HG03439 (cell line): ENCODE measurements around the gene RGMA.
"Not testable (repeated sequence)": the region's sequence is repeated elsewhere in the genome, so short reads cannot be mapped to it uniquely, and the experiment has no call there.

Experiments used
- ATAC-seq: cut with Tn5 transposase; IDR thresholded peaks from one replicate; pipeline ENCODE4 v1.9.1; 2021; ENCODE audit warnings: mild to moderate bottlenecking, moderate library complexity; ENCODE audit not compliant: unreplicated experiment

The RGMA gene

DNA sequence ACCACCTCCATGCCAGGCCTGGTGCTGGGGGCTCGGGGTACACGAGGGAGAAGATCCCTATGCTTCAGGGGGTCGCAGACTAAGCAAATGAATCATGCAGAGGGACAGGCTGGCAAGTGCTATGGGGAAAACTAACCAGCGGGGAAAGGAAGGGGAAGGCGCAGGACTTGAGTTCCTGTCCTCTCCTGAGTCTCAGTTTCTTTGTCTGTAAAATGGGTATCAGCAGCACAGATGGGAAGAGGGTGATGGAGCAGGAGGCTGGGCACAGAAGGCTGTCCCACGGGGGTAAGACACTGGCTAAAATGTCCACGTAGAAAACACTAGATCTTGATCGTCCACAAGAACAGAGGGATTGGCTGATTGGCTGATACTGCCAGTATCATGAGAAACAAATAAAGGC is 39.8 kb downstream of the RGMA start:
- no peak for ATAC-seq

DNA sequence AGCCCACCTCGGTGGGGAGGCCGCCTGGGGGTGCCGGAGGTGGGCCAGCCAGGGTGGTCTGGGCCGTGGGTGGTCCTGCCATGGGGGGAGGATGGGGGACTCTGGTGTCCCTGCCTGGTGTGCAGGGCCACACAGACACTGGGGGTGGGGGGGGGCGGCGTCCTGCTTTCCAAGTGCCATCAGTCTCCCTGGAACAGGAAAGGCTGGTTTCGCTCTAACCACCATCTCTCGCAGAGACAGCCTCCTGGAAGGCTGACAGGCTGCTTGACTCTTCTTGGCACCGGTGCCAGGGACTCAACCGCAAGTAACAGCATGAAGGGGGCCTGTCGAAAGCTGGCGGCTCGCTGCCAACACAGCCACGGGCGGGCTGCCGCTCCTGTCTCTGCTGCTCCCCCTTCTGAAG is 40.3 kb downstream of the RGMA start:
- ATAC-seq: no peak

DNA sequence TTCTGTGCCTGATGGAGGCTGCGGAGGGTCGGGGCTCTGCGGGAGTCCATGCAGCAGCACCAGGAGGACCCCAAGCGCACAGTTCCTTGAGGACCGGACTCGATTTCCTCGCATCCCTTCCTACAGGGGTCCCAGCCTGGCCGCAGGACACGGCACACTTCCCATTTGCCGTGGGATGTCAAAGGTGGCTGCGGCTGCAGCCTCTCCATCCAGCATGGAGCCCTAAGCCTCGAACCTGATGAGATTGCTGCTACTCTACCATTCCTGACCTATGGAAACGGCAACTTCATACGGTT is 40.6 kb downstream of the RGMA start:
- ATAC-seq: no peak

DNA sequence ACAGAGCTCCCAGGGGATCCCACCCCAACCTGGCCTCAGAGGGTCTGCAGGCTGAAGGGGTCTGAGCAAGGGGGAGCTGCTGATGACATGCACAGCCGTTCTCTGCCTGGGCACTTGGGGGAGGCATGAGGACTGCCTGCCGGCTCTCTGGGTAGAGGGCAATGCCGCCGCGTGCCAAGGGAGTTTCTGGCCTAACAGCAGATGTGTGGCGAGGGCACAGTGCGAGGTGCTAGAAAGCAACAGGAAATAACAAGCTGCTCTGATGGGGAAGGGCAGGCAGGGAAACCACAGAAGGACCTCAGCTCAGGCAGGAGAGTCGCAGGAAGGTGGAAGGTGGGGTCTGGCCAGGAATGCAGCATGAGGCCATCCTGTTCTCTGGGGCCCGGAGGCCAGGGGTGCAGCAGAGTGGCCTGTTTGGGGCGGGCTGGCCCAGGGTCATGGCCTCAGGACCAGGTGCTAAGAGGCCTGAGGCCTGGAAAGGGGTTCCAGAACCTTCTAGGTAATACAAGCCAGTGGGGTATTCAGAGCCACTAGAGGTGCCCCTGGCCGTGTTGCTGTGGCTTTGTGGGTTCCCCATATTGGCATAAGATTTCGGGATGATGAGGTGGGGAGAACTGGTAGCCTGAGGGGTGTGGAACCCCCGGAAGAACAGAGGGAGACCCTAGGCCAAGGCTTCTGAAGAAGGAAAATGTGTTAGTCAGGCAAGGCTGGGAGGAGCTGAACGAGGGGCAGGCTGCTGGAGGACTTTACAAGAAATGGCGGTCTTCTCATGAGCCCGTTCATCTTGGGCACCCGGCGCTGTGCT is 41.2 kb downstream of the RGMA start:
- ATAC-seq: no peak

DNA sequence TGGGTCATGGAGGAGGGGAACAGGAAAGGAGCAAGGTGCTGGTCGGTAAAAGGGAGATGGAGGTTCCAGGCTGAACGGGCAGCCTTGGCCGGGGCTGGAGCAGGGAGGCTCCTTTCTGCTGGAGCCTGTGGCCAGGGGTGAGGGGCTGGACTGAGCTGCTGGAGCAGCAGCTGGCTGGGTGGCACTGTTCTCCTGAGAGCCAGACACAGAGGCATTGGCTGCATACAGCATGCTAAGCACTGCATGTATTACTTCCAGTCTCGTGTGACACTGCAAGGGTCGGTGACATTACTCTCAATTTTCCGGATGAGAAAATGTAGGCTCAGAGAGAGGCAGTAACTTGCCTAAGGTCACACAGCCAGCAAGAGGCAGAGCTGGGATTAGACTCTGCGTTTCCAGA is 42.3 kb downstream of the RGMA start:
- ATAC-seq: no peak

DNA sequence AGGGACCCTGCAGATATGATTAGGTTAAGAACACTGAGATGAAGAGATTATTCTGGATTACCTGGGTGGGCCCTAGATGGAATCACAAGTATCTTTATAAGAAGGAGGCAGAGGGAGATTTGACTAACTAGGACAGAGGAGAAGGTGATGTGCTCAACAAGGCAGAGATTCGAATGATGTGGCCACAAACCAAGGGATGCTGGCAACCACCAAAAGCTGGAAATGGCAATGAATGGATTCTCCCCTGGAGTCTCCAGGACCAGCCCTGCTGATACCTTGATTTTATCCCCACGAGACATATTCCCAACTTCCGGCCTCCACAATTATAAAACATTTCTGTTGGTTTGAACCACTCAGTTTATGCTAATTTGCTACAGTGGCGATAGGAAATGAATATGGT is 42.9 kb downstream of the RGMA start:
- ATAC-seq: no peak

DNA sequence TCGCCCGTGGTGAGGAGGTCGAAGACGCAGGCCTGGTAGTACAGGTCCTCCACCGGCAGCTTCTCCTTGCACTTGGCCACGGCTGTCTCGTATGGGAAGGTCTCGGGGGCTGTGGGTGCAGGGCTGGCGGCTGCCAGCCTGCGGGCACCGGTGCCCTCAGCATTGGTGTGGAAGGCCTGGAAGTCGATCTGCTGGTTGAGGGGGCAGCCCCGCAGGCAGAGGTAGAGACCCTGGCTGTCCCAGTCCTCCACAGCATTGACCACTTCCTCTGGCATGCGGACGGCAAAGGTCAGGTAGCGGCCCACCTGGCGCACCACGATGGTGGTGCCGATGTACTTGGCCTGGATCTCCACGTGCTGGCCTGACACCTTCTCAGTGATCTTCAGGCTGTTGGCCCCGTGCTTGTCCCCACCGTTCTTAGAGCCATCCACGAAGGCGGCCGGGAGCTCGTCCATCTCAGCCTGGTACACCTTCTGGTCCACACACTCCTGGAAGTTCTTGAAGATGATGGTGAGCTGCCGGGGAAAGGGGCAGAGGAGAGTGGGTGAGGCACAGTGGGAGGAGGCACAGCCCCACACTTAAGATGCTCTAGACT is 43.7 kb downstream of the RGMA start:
- ATAC-seq: no peak

DNA sequence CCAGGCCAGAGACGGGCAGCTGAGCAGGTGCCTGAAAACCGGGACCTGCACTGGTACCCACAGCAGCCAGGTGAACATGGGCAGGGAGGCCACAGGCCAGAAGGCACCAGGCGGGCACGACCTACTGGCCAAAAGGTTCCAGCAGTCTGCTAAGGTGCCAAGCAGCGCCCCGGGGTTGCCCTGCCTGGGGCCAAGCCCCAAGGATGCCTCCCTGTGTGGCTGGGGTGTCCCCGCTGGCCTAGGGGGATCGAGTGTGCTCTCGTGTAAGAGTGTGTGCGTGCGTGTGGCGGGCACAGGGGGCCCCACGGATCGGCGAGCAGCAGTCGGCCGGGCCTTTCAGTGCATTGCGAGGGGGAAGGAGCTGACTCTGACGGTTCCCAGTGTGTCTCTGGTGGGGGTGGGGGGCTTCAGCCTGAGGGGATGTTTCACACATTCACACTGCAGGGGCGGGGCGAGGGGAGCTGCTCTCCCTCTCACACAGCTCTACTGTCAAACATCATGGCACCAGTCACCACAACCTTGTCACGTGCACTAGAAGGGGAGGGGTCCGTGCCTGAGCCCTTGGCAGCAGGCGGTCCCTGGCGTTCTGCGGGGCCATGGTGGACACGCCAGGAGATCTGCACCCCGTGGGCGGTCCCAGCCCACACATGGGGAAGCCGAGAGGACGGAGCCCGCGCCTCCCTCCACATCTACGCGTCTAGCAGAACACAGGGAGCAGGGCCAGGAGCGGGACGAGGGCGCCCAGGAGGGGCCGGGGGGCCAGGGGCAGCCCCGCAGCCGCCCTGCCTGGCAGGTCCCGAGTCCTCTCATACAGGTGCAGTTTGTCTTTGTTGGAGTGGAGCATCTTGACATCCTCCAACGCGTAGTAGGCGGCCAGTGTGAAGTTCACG is 44.5 kb downstream of the RGMA start:
- no peak for ATAC-seq

DNA sequence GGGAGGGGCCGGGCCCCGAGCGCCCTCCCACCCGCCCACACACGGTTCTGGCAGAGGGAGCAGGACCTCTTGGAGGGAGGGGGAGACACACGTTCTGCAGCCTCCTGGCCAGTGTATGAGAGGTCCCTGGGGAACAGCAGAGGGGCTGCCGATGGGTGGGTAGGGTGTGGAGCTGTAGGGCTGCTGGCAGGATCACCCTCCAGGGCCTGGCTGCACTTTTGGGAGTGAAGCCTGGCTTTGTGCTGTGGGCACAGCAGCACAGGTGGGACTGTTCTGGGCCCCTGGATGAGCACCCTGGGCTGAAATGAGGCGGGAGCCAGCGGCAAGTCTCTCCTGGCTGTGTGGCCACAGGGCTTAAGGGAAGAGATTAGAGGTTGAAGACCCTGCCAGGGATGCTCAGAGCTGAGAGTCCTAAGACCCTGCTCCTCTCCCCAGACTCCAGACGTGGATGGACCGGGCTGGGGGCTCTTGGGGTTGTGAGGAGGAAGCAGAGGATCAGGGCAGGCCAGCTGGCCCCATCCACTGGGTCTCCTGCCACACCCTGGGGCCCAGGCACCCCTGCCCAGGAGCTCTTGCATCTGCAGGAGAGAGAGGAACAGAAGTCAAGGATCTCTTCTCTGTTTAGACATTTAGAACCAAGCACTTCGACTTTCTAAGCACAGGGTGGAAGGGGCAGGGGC is 45.2 kb downstream of the RGMA start:
- ATAC-seq: no peak

DNA sequence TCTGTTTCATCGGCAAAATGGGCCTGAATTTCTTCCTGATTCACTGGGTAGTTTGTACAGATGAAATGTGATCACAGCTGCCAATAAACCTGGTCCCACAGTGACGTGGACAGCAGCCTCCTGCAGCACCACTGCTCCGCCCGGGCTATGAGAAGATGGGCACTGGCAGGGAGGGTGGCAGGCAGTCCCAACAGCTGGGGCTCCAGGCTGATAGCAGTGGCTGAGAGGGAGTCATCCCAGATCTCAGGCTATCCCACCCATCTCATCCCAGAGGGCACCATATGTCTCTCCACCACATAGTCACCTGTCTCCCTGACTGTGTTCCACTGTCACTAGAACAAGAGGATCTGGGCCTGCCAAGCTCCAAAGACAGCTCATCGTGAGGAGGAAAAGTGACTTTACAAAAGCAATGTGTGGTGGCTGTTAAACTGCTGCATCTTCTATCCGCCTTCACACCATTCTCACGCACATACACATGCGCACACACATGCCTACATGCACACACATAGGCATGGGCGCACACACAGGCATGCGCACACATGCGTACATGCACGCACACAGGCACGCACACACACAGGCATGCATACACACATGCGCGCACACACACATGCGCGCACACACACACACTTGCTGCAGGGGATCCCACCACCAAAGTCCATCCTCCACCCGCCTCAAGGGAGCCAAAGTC is 46.2 kb downstream of the RGMA start:
- no peak for ATAC-seq

DNA sequence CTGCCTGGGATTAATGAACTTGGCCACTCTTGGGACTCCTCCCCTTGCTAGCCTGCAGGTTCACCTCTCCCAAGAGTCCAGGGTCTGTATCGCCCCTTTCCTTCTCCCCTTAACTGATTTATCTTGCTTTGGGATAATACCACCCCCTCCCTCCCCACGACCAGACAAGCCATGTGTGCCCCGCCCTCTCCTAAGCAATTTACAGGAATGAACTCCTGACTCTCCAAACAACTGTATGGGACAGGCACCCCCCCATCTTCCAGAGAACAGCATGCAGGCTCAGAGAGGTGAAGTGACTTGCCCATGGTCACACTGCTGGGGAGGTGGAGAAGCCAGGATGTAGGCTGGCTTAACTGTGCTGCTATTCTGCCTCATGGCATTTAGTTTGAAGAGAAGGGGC is 46.8 kb downstream of the RGMA start:
- no peak for ATAC-seq

DNA sequence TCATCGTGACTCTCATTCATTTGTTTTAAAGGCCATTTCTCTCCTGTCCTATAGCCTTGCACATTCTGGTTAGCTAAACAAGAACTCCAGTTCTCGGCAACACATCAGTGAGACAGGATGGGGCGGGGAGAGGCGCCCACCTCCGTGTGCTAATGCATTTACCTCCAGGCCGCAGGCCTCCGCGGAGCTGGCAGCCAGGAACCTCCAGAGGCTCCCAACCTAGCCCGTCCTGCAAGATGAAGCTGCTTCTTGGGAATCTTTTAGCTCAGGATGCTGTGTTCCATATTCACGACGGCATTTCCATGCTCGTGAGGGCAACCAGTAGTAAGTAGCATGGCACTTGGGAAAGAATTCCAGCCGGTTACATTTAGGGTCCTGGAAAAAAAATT is 47.9 kb downstream of the RGMA start:
- no peak for ATAC-seq

DNA sequence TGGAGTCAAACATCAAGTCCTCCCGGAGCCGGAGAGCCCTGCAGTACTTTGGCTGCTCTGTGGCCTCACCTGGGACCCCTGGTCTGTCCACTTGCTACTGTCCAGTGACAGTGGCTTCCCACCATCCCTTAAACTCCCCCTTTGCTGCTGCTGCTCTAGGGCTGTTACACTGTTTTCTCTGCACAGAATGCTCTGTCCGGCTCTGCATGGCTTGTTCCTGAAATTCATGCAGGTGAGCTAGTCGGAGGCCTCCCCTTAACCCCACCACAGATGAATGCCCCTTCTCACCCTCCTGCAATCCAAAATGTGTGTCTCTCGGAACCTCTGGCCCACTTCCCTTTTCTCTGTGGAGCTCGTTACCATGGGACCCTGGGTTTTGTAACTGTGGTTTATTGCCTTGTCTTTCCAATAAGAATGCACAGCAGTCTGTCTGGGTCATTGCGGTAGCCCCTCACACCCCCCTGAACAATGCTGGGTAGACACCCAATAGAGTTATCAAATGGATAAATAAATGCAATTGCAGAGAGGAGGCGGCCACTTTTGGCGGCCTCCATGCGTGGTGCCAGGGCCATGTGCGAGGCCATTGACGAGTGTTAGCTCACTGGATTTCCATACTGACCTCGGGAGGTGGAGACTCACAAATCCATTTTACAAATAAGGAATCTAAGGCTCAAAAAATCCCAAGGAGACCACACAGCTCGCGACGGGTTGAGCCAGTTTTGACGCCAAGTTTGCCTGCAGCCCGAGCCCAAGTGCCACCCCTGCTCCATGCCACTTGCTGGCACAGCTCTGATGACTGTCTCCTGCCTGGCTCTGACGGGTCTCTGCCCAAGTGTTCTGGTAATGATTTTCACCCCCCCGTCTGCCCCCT is 48.5 kb downstream of the RGMA start:
- ATAC-seq: no peak

DNA sequence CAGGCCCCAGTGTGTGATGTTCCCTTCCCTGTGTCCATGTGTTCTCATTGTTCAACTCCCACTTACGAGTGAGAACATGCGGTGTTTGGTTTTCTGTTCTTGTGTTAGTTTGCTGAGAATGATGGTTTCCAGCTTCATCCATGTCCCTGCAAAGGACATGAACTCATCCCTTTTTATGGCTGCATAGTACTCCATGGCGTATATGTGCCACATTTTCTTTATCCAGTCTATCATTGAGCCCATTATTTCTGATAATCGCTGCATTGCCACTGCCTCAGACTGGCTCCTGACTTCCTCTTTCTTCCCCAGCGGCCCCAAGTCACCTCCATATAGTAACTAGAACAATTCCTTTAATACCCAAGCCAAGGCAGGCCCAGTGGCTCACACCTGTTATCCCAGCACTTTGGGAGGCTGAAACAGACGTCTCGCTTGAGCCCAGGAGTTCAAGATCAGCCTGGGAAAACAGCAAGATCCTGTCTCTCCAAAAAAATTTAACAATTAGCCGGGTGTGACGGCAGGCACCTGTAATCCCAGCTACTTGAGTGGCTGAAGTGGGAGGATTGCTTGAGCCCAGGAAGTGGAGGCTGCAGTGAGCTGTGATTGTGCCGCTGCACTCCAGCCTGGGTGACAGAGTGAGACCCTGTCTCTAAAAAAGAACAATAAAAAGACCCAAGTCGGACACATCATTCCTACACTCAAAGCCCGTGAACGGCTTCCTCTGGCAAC is 49.3 kb downstream of the RGMA start:
- not testable (repeated sequence) for ATAC-seq

DNA sequence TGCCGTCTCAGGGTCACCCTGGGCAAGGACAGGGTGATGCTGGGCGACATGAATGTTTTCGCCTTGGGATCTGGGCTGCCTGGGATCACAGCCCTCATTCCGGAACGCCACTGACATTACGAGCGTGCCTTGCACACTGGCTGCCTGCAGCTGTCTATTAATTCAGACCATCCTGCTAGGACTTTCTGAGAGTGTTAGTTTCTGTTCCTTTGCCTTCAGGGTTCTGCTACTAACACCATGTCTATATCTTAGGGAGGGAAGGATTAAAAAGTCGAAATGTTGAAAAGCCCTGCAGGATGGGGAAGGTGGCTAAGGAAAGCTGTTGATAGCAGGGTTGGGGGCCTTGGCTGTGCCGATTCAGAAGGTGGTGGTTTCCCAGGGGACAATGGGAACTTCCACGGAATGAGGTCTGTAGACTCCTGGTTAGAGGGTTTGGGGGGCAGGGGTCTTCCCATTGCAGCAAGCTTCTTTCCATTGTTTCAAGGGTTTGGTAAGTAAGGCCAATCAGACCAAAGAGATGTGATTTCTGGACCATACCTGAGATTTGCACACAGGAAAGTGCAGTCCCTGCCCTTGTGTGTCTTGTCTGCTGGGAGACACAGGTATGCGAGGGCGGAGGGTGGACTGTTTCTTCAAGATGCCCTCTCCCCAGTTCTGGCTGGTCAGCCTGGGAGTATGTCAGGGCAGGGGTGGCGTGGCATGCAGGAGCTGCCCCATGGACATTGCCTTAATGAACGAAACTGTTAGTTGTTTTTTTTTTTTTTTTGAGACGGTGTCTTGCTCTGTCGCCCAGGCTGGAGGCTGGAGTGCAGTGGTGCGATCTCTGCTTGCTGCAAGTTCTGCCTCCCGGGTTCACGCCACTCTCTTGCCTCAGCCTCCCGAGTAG is 50.9 kb downstream of the RGMA start:
- ATAC-seq: no peak

DNA sequence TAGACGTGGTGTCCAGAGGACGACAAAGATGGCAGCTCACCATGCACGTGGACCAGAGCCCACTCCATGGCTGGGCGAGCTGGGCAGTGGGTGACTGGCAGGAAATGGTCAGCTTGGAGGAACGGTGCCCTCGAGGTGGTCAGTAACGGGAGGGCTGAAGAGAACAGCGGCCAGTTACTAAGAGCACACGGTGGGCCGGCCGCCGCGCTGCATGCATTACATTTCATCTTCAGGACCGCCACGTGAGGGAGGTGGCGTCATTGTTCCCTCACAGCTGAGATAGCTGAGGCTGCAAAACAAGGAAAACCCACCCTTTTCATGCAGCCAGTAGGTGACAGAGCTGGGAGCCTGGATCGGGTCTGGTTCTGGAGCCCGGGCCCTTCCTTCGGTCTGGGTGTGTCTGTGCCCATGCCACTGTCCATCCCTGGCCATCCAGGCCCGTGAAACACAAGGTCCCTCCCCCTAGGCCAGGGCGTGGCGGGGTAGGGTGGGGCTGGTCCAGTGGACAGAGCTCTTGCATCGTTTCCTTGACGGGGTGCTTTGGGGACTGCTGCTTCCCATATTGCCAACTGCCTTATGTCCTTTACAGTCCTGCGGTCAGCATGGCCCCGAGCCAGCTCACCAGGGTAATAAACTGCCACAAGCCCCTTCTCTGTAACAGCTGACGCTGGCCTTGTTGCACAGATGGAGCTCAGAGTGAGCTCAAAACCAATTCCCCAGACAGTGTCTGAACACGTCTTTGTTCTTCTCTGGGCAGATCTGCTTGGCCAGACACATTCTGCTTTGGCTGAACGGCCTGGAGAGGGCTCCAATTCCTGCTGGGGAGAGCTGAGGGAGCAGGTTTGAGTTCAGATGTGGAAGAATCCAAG is 51.8 kb downstream of the RGMA start:
- ATAC-seq: no peak
